Measurements from ENCODE around the gene FAM241B. TPM values are rescaled to one million over a fixed set of nuclear protein-coding genes. Genes with fewer than 3 reads are reported as not detected.

FAM241B gene
- total RNA-seq, 1 donor from 2014 or later: 1.00 TPM

- H3K4me3 Mint-ChIP-seq: no peak overlapping the region
- ATAC-seq (ENCODE audit: low read depth) (no peak), DNase-seq (no peak)
- CTCF ChIA-PET: no interaction called here
- intact Hi-C loops (cut with micrococcal nuclease): no loop called here
- H3K36me3 Mint-ChIP-seq (ENCODE audit: low read depth): no peaks in the 10 kb centered on the region
- no peaks in the 10 kb centered on the region for H3K9me3 Mint-ChIP-seq
- no peak overlapping the region for H3K27ac Mint-ChIP-seq
- POLR2A ChIA-PET: no interaction called here
- H3K4me1 Mint-ChIP-seq: no peaks in the 10 kb centered on the region
- TF ChIP-seq CTCF (IDR thresholded peaks at IDR 0.05): no peak
- H3K27me3 Mint-ChIP-seq: peaks cover 23% of the 10 kb centered on the region
Observed at GRCh38 chr10:69662173-69662877, 32.3 kb downstream of the FAM241B start.

GRCh38 chr10:69662901-69663300 lies 32.9 kb downstream of the FAM241B start:
- H3K9me3 Mint-ChIP-seq: no peaks in the 10 kb centered on the region
- CTCF ChIA-PET: no interaction called here
- no peaks in the 10 kb centered on the region for H3K36me3 Mint-ChIP-seq (ENCODE audit: low read depth)
- DNase-seq: no peak
- H3K4me3 Mint-ChIP-seq: no peak overlapping the region
- POLR2A ChIA-PET: no interaction called here
- peaks cover 21% of the 10 kb centered on the region for H3K27me3 Mint-ChIP-seq
- no peak overlapping the region for H3K27ac Mint-ChIP-seq
- no peak for TF ChIP-seq CTCF (IDR thresholded peaks at IDR 0.05)
- no peaks in the 10 kb centered on the region for H3K4me1 Mint-ChIP-seq
- no peak for ATAC-seq (ENCODE audit: low read depth)
- intact Hi-C loops (cut with micrococcal nuclease): no loop called here

- ChIA-PET CTCF (no interaction called here), POLR2A (no interaction called here)
- Mint-ChIP-seq H3K27ac (no peak overlapping the region), H3K9me3 (no peaks in the 10 kb centered on the region), H3K4me3 (no peak overlapping the region), H3K27me3 (peaks cover 21% of the 10 kb centered on the region), H3K36me3 (ENCODE audit: low read depth) (no peaks in the 10 kb centered on the region), H3K4me1 (no peaks in the 10 kb centered on the region)
- intact Hi-C loops (cut with micrococcal nuclease): no loop called here
- no peak for ATAC-seq (ENCODE audit: low read depth)
- no peak for DNase-seq
- no peak for TF ChIP-seq CTCF (IDR thresholded peaks at IDR 0.05)
Observed at GRCh38 chr10:69663369-69663947, 33.4 kb downstream of the FAM241B start.

GRCh38 chr10:69665474-69666320 lies 35.6 kb downstream of the FAM241B start:
- Mint-ChIP-seq H3K27me3 (peaks cover 24% of the 10 kb centered on the region), H3K27ac (no peak overlapping the region), H3K4me3 (no peak overlapping the region), H3K36me3 (ENCODE audit: low read depth) (no peaks in the 10 kb centered on the region), H3K9me3 (no peaks in the 10 kb centered on the region), H3K4me1 (no peaks in the 10 kb centered on the region)
- CTCF ChIA-PET: no interaction called here
- no peak for TF ChIP-seq CTCF (IDR thresholded peaks at IDR 0.05)
- intact Hi-C loops (cut with micrococcal nuclease): no loop called here
- ATAC-seq (ENCODE audit: low read depth) (no peak), DNase-seq (no peak)
- POLR2A ChIA-PET: no interaction called here

- no peaks in the 10 kb centered on the region for H3K4me1 Mint-ChIP-seq
- ChIA-PET CTCF (no interaction called here), POLR2A (no interaction called here)
- TF ChIP-seq CTCF (IDR thresholded peaks at IDR 0.05): no peak
- no peak overlapping the region for H3K27ac Mint-ChIP-seq
- ATAC-seq (ENCODE audit: low read depth) (no peak), DNase-seq (no peak)
- no peaks in the 10 kb centered on the region for H3K36me3 Mint-ChIP-seq (ENCODE audit: low read depth)
- no peaks in the 10 kb centered on the region for H3K9me3 Mint-ChIP-seq
- peaks cover 22% of the 10 kb centered on the region for H3K27me3 Mint-ChIP-seq
- H3K4me3 Mint-ChIP-seq: no peak overlapping the region
- intact Hi-C loops (cut with micrococcal nuclease): no loop called here
Observed at GRCh38 chr10:69666756-69667155, 36.7 kb downstream of the FAM241B start.

All from activated B cell treated with CpG ODN at 0.5 μM for 24 hours (primary cell).